HG03439 (cell line): ENCODE results near the gene ADCY6.

Source experiments
- ATAC-seq: cut with Tn5 transposase; IDR thresholded peaks from one replicate; pipeline ENCODE4 v1.9.1; 2021; ENCODE audit warnings: mild to moderate bottlenecking, moderate library complexity; ENCODE audit not compliant: unreplicated experiment

Gene ADCY6

GRCh38 chr12:48786591-48787544, 2.0 kb downstream of the ADCY6 start:
- ATAC-seq = no peak

GRCh38 chr12:48783432-48783831, 5.5 kb downstream of the ADCY6 start:
- no peak for ATAC-seq

GRCh38 chr12:48782457-48783395, 6.2 kb downstream of the ADCY6 start:
- ATAC-seq = no peak

- no peak for ATAC-seq
Measured at GRCh38 chr12:48781750-48782456, 7.0 kb downstream of the ADCY6 start.

GRCh38 chr12:48780381-48781025, 8.4 kb downstream of the ADCY6 start:
- no peak for ATAC-seq

GRCh38 chr12:48779869-48780268, 9.0 kb downstream of the ADCY6 start:
- ATAC-seq = no peak

- ATAC-seq = no peak
Measured at GRCh38 chr12:48777501-48778400, 11.1 kb downstream of the ADCY6 start.

GRCh38 chr12:48776956-48777355, 11.9 kb downstream of the ADCY6 start:
- no peak for ATAC-seq

GRCh38 chr12:48775991-48776649, 12.8 kb downstream of the ADCY6 start:
- ATAC-seq = no peak

- ATAC-seq = no peak
Measured at GRCh38 chr12:48775299-48775698, 13.6 kb downstream of the ADCY6 start.

GRCh38 chr12:48774516-48774915, 14.4 kb downstream of the ADCY6 start:
- ATAC-seq = no peak

GRCh38 chr12:48773686-48774085, 15.2 kb downstream of the ADCY6 start:
- ATAC-seq = no peak

GRCh38 chr12:48771588-48772112, 17.2 kb downstream of the ADCY6 start:
- ATAC-seq = no peak

GRCh38 chr12:48770756-48771155, 18.1 kb downstream of the ADCY6 start:
- ATAC-seq = no peak

- ATAC-seq = no peak
Measured at GRCh38 chr12:48768736-48769135, 20.2 kb downstream of the ADCY6 start.

- no peak for ATAC-seq
Measured at GRCh38 chr12:48768147-48768546, 20.7 kb downstream of the ADCY6 start.

- no peak for ATAC-seq
Measured at GRCh38 chr12:48767521-48767920, 21.4 kb downstream of the ADCY6 start.

- no peak for ATAC-seq
Measured at GRCh38 chr12:48767047-48767446, 21.8 kb downstream of the ADCY6 start.

GRCh38 chr12:48765753-48766162, 23.1 kb downstream of the ADCY6 start:
- ATAC-seq = no peak
